HG02763 (cell line): ENCODE data around the gene OR7G1.

Experiments
- ATAC-seq: cut with Tn5 transposase; IDR thresholded peaks from one replicate; pipeline ENCODE4 v1.9.1; 2021; ENCODE audit warnings: mild to moderate bottlenecking, moderate library complexity; ENCODE audit not compliant: unreplicated experiment

Gene OR7G1

GRCh38 chr19:9115307-9115813 lies at the start of gene OR7G1:
Gene OR7G1 (minus strand): TSS chr19:9115763. CDS start chr19:9115763, 0 bp downstream.
- ATAC-seq = no peak

- no peak for ATAC-seq
These were observed 49.7 kb upstream of the OR7G1 start for GRCh38 chr19:9165261-9165660.

- no peak for ATAC-seq
These were observed 45.9 kb upstream of the OR7G1 start for GRCh38 chr19:9161427-9161826.

GRCh38 chr19:9159891-9160290 lies 44.3 kb upstream of the OR7G1 start:
- no peak for ATAC-seq

GRCh38 chr19:9156304-9156703 lies 40.7 kb upstream of the OR7G1 start:
- no peak for ATAC-seq

GRCh38 chr19:9155591-9155990 lies 40.0 kb upstream of the OR7G1 start:
- no peak for ATAC-seq

- ATAC-seq = no peak
These were observed 35.8 kb upstream of the OR7G1 start for GRCh38 chr19:9151367-9151766.

- no peak for ATAC-seq
These were observed 35.1 kb upstream of the OR7G1 start for GRCh38 chr19:9150650-9151049.

GRCh38 chr19:9149997-9150396 lies 34.4 kb upstream of the OR7G1 start:
- no peak for ATAC-seq

GRCh38 chr19:9148697-9149096 lies 33.1 kb upstream of the OR7G1 start:
- ATAC-seq = no peak

GRCh38 chr19:9146882-9147281 lies 31.3 kb upstream of the OR7G1 start:
- ATAC-seq = no peak

GRCh38 chr19:9144920-9145319 lies 29.4 kb upstream of the OR7G1 start:
- ATAC-seq = no peak

GRCh38 chr19:9140159-9140874 lies 24.8 kb upstream of the OR7G1 start, which contains the start of gene ZNF317:
Gene ZNF317 (plus strand): TSS chr19:9140397. CDS start chr19:9156017, 15,620 bp downstream.
- ATAC-seq = peak; percentile 89

- no peak for ATAC-seq
These were observed 24.1 kb upstream of the OR7G1 start for GRCh38 chr19:9139609-9140158.

GRCh38 chr19:9132422-9132821 lies 16.9 kb upstream of the OR7G1 start:
- no peak for ATAC-seq

- ATAC-seq = no peak
These were observed 15.4 kb upstream of the OR7G1 start for GRCh38 chr19:9130965-9131364.

- no peak for ATAC-seq
These were observed 12.6 kb upstream of the OR7G1 start for GRCh38 chr19:9128171-9128570.

- ATAC-seq = no peak
These were observed 11.4 kb upstream of the OR7G1 start, which contains the start of gene OR7G3 for GRCh38 chr19:9126900-9127405. Gene OR7G3 (minus strand): TSS chr19:9126950. CDS start chr19:9126950, 0 bp downstream.

- no peak for ATAC-seq
These were observed 984 bp upstream of the OR7G1 start for GRCh38 chr19:9116547-9116946.

GRCh38 chr19:9109959-9110358 lies 5.6 kb downstream of the OR7G1 start:
- ATAC-seq = no peak

GRCh38 chr19:9107375-9107774 lies 8.2 kb downstream of the OR7G1 start, which contains the start of gene OR7G2:
Gene OR7G2 (minus strand): TSS chr19:9107475. CDS start chr19:9103243, 4,232 bp downstream.
- no peak for ATAC-seq

GRCh38 chr19:9086761-9087160 lies 28.8 kb downstream of the OR7G1 start, which contains the start of gene OR1M1:
Gene OR1M1 (plus strand): TSS chr19:9087061. CDS start chr19:9093245, 6,184 bp downstream.
- ATAC-seq = no peak
